Activated CD4-positive, alpha-beta memory T cell treated with anti-CD3 and anti-CD28 coated beads, Interleukin-2, amount 10 ng/mL, durations not matched to agents 7 days and 5 days (primary cell): ENCODE results near the gene PLK1. TPM values are rescaled to one million over a fixed set of nuclear protein-coding genes. Genes with fewer than 3 reads are reported as not detected.

ENCODE experiments used
- CTCF ChIA-PET: fragments of 350-600 bp; sonication (Branson Sonifier 250); formaldehyde crosslinking; loops from one replicate; lab custom pipeline; 2021; ENCODE audit warnings: antibody characterized with exemption, inconsistent platforms; lab: Charles Lee
- POLR2A ChIA-PET: fragments of 350-600 bp; sonication (Branson Sonifier 250); formaldehyde crosslinking; loops from one replicate; lab custom pipeline; 2021; ENCODE audit warnings: antibody characterized with exemption; lab: Charles Lee
- DNase-seq: peaks from one replicate; pipeline ENCODE4 v3.0.0-alpha.2; 2020
- H3K27ac Mint-ChIP-seq: one replicate; pipeline ENCODE4 v1.8.0; 2021; ENCODE audit warnings: mild to moderate bottlenecking, mixed read lengths
- H3K27me3 Mint-ChIP-seq: one replicate; pipeline ENCODE4 v1.8.0; 2021; ENCODE audit warnings: mixed read lengths
- H3K36me3 Mint-ChIP-seq: one replicate; pipeline ENCODE4 v1.8.0; 2021; ENCODE audit warnings: low read depth, mixed read lengths
- H3K4me1 Mint-ChIP-seq: one replicate; pipeline ENCODE4 v1.8.0; 2021; ENCODE audit warnings: mixed read lengths
- H3K4me3 Mint-ChIP-seq: one replicate; pipeline ENCODE4 v1.8.0; 2021; ENCODE audit warnings: mild to moderate bottlenecking, mixed read lengths
- H3K9me3 Mint-ChIP-seq: one replicate; pipeline ENCODE4 v1.8.0; 2021; ENCODE audit warnings: mixed read lengths
- total RNA-seq, 2 experiments: library from RNA; stranded (reverse); gene quantifications; one replicate each; pipeline ENCODE4 v1.2.3, GENCODE V29; 2021

The PLK1 gene
- total RNA-seq, 2 experiments from 2014 or later, result 102 to 104 TPM

GRCh38 chr16:23687034-23687808 is 8.5 kb downstream of the PLK1 start:
- no peaks in the 10 kb centered on the region for H3K27me3 Mint-ChIP-seq
- peaks cover 6% of the 10 kb centered on the region for H3K4me1 Mint-ChIP-seq
- no peaks in the 10 kb centered on the region for H3K9me3 Mint-ChIP-seq
- no peak overlapping the region for H3K27ac Mint-ChIP-seq
- CTCF ChIA-PET, result no interaction called here
- DNase-seq, result no peak
- peaks cover 77% of the 10 kb centered on the region for H3K36me3 Mint-ChIP-seq
- POLR2A ChIA-PET, result interaction anchor here (1.0 kb wide), 2 partner anchors 10 to 13 kb away, joined by 3 to 4 read pairs; no protein-coding TSS in a partner anchor
- no peak overlapping the region for H3K4me3 Mint-ChIP-seq

DNA sequence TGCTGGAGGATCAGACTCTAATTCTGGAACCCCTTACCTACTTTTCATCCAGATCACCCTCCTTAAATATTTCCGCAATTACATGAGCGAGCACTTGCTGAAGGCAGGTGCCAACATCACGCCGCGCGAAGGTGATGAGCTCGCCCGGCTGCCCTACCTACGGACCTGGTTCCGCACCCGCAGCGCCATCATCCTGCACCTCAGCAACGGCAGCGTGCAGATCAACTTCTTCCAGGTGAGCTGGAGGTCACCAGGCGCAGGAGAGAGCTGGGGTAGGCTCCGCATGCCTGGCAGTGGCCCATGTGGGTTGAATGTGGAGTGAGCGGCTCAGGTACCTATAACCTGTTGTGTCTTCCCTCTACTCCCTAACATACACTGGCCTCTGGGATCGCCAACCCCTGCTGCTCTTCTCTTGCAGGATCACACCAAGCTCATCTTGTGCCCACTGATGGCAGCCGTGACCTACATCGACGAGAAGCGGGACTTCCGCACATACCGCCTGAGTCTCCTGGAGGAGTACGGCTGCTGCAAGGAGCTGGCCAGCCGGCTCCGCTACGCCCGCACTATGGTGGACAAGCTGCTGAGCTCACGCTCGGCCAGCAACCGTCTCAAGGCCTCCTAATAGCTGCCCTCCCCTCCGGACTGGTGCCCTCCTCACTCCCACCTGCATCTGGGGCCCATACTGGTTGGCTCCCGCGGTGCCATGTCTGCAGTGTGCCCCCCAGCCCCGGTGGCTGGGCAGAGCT is 10.9 kb downstream of the PLK1 start:
- DNase-seq, result no peak
- CTCF ChIA-PET, result no interaction called here
- POLR2A ChIA-PET, result interaction anchor here (0.6 to 4.7 kb wide), 3 partner anchors 11 to 48 kb away, joined by 3 to 28 read pairs (median 3); partner anchors contain the start of genes DCTN5 and PLK1
- H3K36me3 Mint-ChIP-seq, result peaks cover 62% of the 10 kb centered on the region
- no peak overlapping the region for H3K4me3 Mint-ChIP-seq
- H3K27me3 Mint-ChIP-seq, result no peaks in the 10 kb centered on the region
- peaks cover 5% of the 10 kb centered on the region for H3K4me1 Mint-ChIP-seq
- H3K9me3 Mint-ChIP-seq, result no peaks in the 10 kb centered on the region
- no peak overlapping the region for H3K27ac Mint-ChIP-seq

- Mint-ChIP-seq H3K27ac (no peak overlapping the region), H3K36me3 (peaks cover 52% of the 10 kb centered on the region), H3K4me3 (no peak overlapping the region), H3K27me3 (no peaks in the 10 kb centered on the region), H3K4me1 (peaks cover 3% of the 10 kb centered on the region), H3K9me3 (no peaks in the 10 kb centered on the region)
- ChIA-PET CTCF (no interaction called here), POLR2A (interaction anchor here (0.9 to 4.7 kb wide), 3 partner anchors 12 to 49 kb away, joined by 3 to 28 read pairs (median 4); partner anchors contain the start of genes DCTN5, PALB2 and PLK1)
- DNase-seq, result no peak
Measured at GRCh38 chr16:23690771-23691482, 12.2 kb downstream of the PLK1 start.

GRCh38 chr16:23691483-23692189 is 12.9 kb downstream of the PLK1 start:
- Mint-ChIP-seq H3K4me3 (no peak overlapping the region), H3K27me3 (no peaks in the 10 kb centered on the region), H3K9me3 (no peaks in the 10 kb centered on the region), H3K36me3 (peaks cover 50% of the 10 kb centered on the region), H3K27ac (no peak overlapping the region), H3K4me1 (peaks cover 3% of the 10 kb centered on the region)
- POLR2A ChIA-PET, result interaction anchor here (1.6 to 4.7 kb wide), 3 partner anchors 7 to 50 kb away, joined by 4 to 28 read pairs (median 4); partner anchors contain the start of genes DCTN5, PALB2 and PLK1
- no peak for DNase-seq
- CTCF ChIA-PET, result no interaction called here

GRCh38 chr16:23692190-23692837 is 13.6 kb downstream of the PLK1 start:
- no peak overlapping the region for H3K4me3 Mint-ChIP-seq
- H3K9me3 Mint-ChIP-seq, result no peaks in the 10 kb centered on the region
- CTCF ChIA-PET, result no interaction called here
- H3K27ac Mint-ChIP-seq, result no peak overlapping the region
- POLR2A ChIA-PET, result interaction anchor here (1.6 to 4.7 kb wide), 3 partner anchors 8 to 50 kb away, joined by 4 to 28 read pairs (median 4); partner anchors contain the start of genes DCTN5, PALB2 and PLK1
- peaks cover 43% of the 10 kb centered on the region for H3K36me3 Mint-ChIP-seq
- DNase-seq, result no peak
- no peaks in the 10 kb centered on the region for H3K27me3 Mint-ChIP-seq
- H3K4me1 Mint-ChIP-seq, result peaks cover 3% of the 10 kb centered on the region

GRCh38 chr16:23694265-23694643 is 15.6 kb downstream of the PLK1 start:
- H3K9me3 Mint-ChIP-seq, result no peaks in the 10 kb centered on the region
- H3K4me3 Mint-ChIP-seq, result no peak overlapping the region
- CTCF ChIA-PET, result no interaction called here
- DNase-seq, result no peak
- H3K27ac Mint-ChIP-seq, result no peak overlapping the region
- H3K36me3 Mint-ChIP-seq, result peaks cover 24% of the 10 kb centered on the region
- peaks cover 13% of the 10 kb centered on the region for H3K4me1 Mint-ChIP-seq
- POLR2A ChIA-PET, result interaction anchor here (1.2 to 1.7 kb wide), 2 partner anchors 11 to 16 kb away, joined by 3 to 6 read pairs; partner anchors contain the start of gene PLK1
- H3K27me3 Mint-ChIP-seq, result no peaks in the 10 kb centered on the region

GRCh38 chr16:23694644-23695373 is 16.1 kb downstream of the PLK1 start:
- H3K9me3 Mint-ChIP-seq, result no peaks in the 10 kb centered on the region
- H3K4me3 Mint-ChIP-seq, result peak overlapping the region; percentile 6
- ChIA-PET POLR2A (interaction anchor here (1.2 to 1.7 kb wide), 2 partner anchors 11 to 16 kb away, joined by 3 to 6 read pairs; partner anchors contain the start of gene PLK1), CTCF (no interaction called here)
- peaks cover 16% of the 10 kb centered on the region for H3K4me1 Mint-ChIP-seq
- DNase-seq, result no peak
- H3K36me3 Mint-ChIP-seq, result peaks cover 18% of the 10 kb centered on the region
- H3K27ac Mint-ChIP-seq, result no peak overlapping the region
- H3K27me3 Mint-ChIP-seq, result no peaks in the 10 kb centered on the region

GRCh38 chr16:23695756-23696155 is 17.1 kb downstream of the PLK1 start:
- Mint-ChIP-seq H3K9me3 (no peaks in the 10 kb centered on the region), H3K27me3 (no peaks in the 10 kb centered on the region), H3K4me1 (peaks cover 16% of the 10 kb centered on the region), H3K4me3 (no peak overlapping the region), H3K36me3 (peaks cover 9% of the 10 kb centered on the region), H3K27ac (no peak overlapping the region)
- ChIA-PET POLR2A (no interaction called here), CTCF (no interaction called here)
- DNase-seq, result no peak

DNA sequence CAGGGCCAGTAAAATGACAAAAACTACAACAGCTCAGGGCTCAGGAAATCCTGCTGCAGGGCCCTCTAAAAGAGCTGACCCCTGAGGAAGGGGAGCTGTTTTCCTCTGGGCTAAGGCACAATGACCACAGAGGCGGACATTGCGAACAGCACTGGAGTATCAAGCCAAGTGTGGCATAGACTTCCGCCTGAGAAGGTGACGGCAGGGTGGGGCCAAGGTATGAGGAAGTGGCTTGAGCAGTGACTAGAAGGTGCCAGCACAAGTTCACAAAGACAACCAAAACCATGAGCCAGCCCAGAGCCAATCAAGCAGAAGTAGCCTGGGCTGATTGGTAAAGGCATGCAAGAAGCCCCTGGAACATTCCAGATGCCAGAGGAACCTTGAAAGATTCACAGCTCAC is 20.4 kb downstream of the PLK1 start:
- Mint-ChIP-seq H3K4me3 (no peak overlapping the region), H3K27ac (peak overlapping the region; percentile 65), H3K9me3 (peaks cover 3% of the 10 kb centered on the region), H3K36me3 (peaks cover 3% of the 10 kb centered on the region), H3K27me3 (peaks cover 6% of the 10 kb centered on the region), H3K4me1 (peaks cover 16% of the 10 kb centered on the region)
- ChIA-PET POLR2A (no interaction called here), CTCF (no interaction called here)
- peak; percentile 53 for DNase-seq

- Mint-ChIP-seq H3K36me3 (peaks cover 3% of the 10 kb centered on the region), H3K4me3 (no peak overlapping the region), H3K27me3 (peaks cover 6% of the 10 kb centered on the region), H3K27ac (no peak overlapping the region), H3K9me3 (peaks cover 3% of the 10 kb centered on the region), H3K4me1 (peaks cover 13% of the 10 kb centered on the region)
- CTCF ChIA-PET, result interaction anchor here (0.6 kb wide), 1 partner anchor 354 kb away, joined by 3 read pairs; no protein-coding TSS in a partner anchor
- no peak for DNase-seq
- POLR2A ChIA-PET, result no interaction called here
Measured at GRCh38 chr16:23700093-23700492, 21.4 kb downstream of the PLK1 start.

GRCh38 chr16:23700509-23700908 is 21.8 kb downstream of the PLK1 start:
- ChIA-PET CTCF (no interaction called here), POLR2A (no interaction called here)
- Mint-ChIP-seq H3K4me3 (no peak overlapping the region), H3K27me3 (peaks cover 6% of the 10 kb centered on the region), H3K36me3 (peaks cover 3% of the 10 kb centered on the region), H3K27ac (no peak overlapping the region), H3K4me1 (peaks cover 13% of the 10 kb centered on the region), H3K9me3 (peaks cover 3% of the 10 kb centered on the region)
- no peak for DNase-seq
